B cell (primary cell): ENCODE results near the gene TRIM22.

Source experiments
- CTCF ChIP-seq: fragments of 200-600 bp; IDR thresholded peaks from one replicate; pipeline ENCODE4 v1.8.0; 2022; ENCODE audit warnings: antibody characterized with exemption, mild to moderate bottlenecking
- EZH2 ChIP-seq: IDR thresholded peaks from 2 replicates; pipeline ENCODE4 v1.6.1; 2012; ENCODE audit warnings: borderline replicate concordance, low read depth, mild to moderate bottlenecking, moderate library complexity, low read length; ENCODE audit not compliant: insufficient read depth, poor library complexity, severe bottlenecking

- TF ChIP-seq CTCF (no peak), EZH2 (no peak)
Measured at GRCh38 chr11:5679811-5680210, 9.8 kb upstream of the TRIM22 start.
